Neuronal stem cell (in vitro differentiated cells): Measurements from ENCODE around the gene ADAMTS17.

Experiments
- DNase-seq: peaks from one replicate; pipeline ENCODE4 v3.0.0-alpha.2; 2013; ENCODE audit warnings: low spot score
- H2AFZ ChIP-seq: one replicate; pipeline ENCODE4 v1.6.1; 2013; ENCODE audit warnings: mild to moderate bottlenecking, low read length, inconsistent platforms
- H2AK5ac ChIP-seq: 2 replicates; pipeline ENCODE4 v1.6.1; 2013; ENCODE audit warnings: low read depth, mild to moderate bottlenecking, inconsistent platforms, low read length, moderate library complexity, mixed read lengths
- H2BK120ac ChIP-seq: 2 replicates; pipeline ENCODE4 v1.6.1; 2013; ENCODE audit warnings: low read depth, mild to moderate bottlenecking, inconsistent platforms, low read length, moderate library complexity, mixed read lengths
- H2BK12ac ChIP-seq: one replicate; pipeline ENCODE4 v1.6.1; 2013; ENCODE audit warnings: low read length, inconsistent platforms
- H2BK15ac ChIP-seq: 2 replicates; pipeline ENCODE4 v1.6.1; 2013; ENCODE audit warnings: mild to moderate bottlenecking, low read length, inconsistent platforms, mixed read lengths
- H2BK5ac ChIP-seq: one replicate; pipeline ENCODE4 v1.6.1; 2013; ENCODE audit warnings: inconsistent platforms, mild to moderate bottlenecking, low read length, moderate library complexity
- H3K14ac ChIP-seq: one replicate; pipeline ENCODE4 v1.6.1; 2013; ENCODE audit warnings: low read length, inconsistent platforms
- H3K18ac ChIP-seq: 2 replicates; pipeline ENCODE4 v1.6.1; 2013; ENCODE audit warnings: low read length, inconsistent platforms
- H3K23ac ChIP-seq: 2 replicates; pipeline ENCODE4 v1.6.1; 2013; ENCODE audit warnings: low read depth, mild to moderate bottlenecking, mixed read lengths, low read length, inconsistent platforms; ENCODE audit not compliant: poor library complexity
- H3K27ac ChIP-seq: replicated peaks from 3 replicates; pipeline ENCODE4 v1.5.1; 2013; ENCODE audit warnings: low read length, inconsistent platforms
- H3K27me3 ChIP-seq, 3 experiments: 2 replicates each; pipeline ENCODE4 v1.6.1; 2013; ENCODE audit warnings: low read length in 3 of 3, mild to moderate bottlenecking in 2 of 3, inconsistent platforms in 1 of 3, low read depth in 1 of 3, mixed read lengths in 1 of 3, moderate library complexity in 1 of 3; ENCODE audit not compliant: control insufficient read depth in 3 of 3, insufficient read depth in 3 of 3
- H3K36me3 ChIP-seq, 2 donors: replicated peaks in 1 of 2; 2 replicates each; pipeline ENCODE4 v1.6.1; 2013; ENCODE audit warnings: low read length in 2 of 2; ENCODE audit not compliant: control insufficient read depth in 2 of 2, insufficient read depth in 2 of 2
- H3K4ac ChIP-seq: 2 replicates; pipeline ENCODE4 v1.6.1; 2013; ENCODE audit warnings: inconsistent platforms, mild to moderate bottlenecking, low read length, moderate library complexity
- H3K4me1 ChIP-seq, 2 donors: 1 replicate in 1 of 2; 2 replicates in 1 of 2; pipeline ENCODE4 v1.6.1; 2013; ENCODE audit warnings: low read length in 2 of 2, low read depth in 1 of 2; ENCODE audit not compliant: control insufficient read depth in 2 of 2, insufficient read depth in 1 of 2
- H3K4me2 ChIP-seq: one replicate; pipeline ENCODE4 v1.6.1; 2013; ENCODE audit warnings: mild to moderate bottlenecking, low read length, inconsistent platforms; ENCODE audit not compliant: insufficient read depth, poor library complexity, severe bottlenecking
- H3K4me3 ChIP-seq, 2 donors: 2 replicates each; pipeline ENCODE4 v1.5.1; 2013; ENCODE audit warnings: low read length in 2 of 2, mild to moderate bottlenecking in 2 of 2, inconsistent platforms in 1 of 2, moderate library complexity in 1 of 2
- H3K79me1 ChIP-seq: one replicate; pipeline ENCODE4 v1.6.1; 2013; ENCODE audit warnings: low read depth, mild to moderate bottlenecking, inconsistent platforms, low read length, moderate library complexity
- H3K9ac ChIP-seq: one replicate; pipeline ENCODE4 v1.6.1; 2013; ENCODE audit warnings: mild to moderate bottlenecking, low read depth, low read length, inconsistent platforms; ENCODE audit not compliant: poor library complexity
- H3K9me3 ChIP-seq, 2 donors: replicated peaks in 1 of 2; 2 replicates each; pipeline versions ENCODE3 to v1.6.1; 2013; ENCODE audit warnings: low read length in 2 of 2, mild to moderate bottlenecking in 2 of 2, inconsistent platforms in 1 of 2, low read depth in 1 of 2, mixed read lengths in 1 of 2, moderate library complexity in 1 of 2; ENCODE audit not compliant: control insufficient read depth in 2 of 2, insufficient read depth in 1 of 2
- H4K8ac ChIP-seq: one replicate; pipeline ENCODE4 v1.6.1; 2013; ENCODE audit warnings: low read depth, mild to moderate bottlenecking, inconsistent platforms, low read length, moderate library complexity
- H4K91ac ChIP-seq: one replicate; pipeline ENCODE4 v1.6.1; 2013; ENCODE audit warnings: low read length, low read depth, mild to moderate bottlenecking, inconsistent platforms; ENCODE audit not compliant: poor library complexity
- WGBS, 2 donors: extraction: QIAGEN DNeasy Blood & Tissue Kit; methylation state at CpG; one replicate each; pipeline ENCODE4 v1.1.7; 2013; ENCODE audit warnings: missing lambda C conversion rate in 2 of 2, mixed read lengths in 1 of 2; ENCODE audit not compliant: insufficient read length in 2 of 2, insufficient replicate concordance in 1 of 2; ENCODE audit errors: extremely low coverage in 2 of 2; 5-methylcytosine and 5-hydroxymethylcytosine counted together

ADAMTS17 gene

DNA sequence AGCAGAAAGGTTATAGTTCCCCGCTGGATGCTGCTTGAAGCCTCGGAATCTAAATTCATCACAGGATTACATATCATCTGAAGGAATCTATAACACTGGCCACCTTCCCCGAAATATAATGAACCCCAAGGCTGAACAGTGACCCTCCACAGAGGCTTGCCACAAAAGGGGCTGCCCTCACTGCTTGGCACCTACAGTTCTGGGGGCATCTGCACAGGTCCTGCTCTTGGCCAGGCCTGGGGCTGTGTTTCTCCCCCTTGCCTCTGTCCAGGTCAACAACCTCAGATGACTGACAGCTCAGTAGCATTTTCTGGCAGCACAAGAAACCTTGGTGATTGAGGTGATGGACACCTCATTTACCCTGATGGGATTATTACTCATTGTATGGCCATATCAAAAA is 1.5 kb upstream of the ADAMTS17 start:
- Histone ChIP-seq H3K4me2 (no peak overlapping the region), H3K79me1 (no peaks in the 10 kb centered on the region), H3K27me3 (peaks cover 14 to 56% (median 35%) of the 10 kb centered on the region in 3 experiments), H3K36me3 (no peaks in the 10 kb centered on the region), H3K27ac (no peak overlapping the region), H2BK120ac (no peak overlapping the region), H4K91ac (no peak overlapping the region), H2BK5ac (no peak overlapping the region), H2BK15ac (no peak overlapping the region), H3K18ac (no peak overlapping the region), H3K23ac (no peak overlapping the region), H3K9me3 (no peaks in the 10 kb centered on the region), H3K4me3 (no peak overlapping the region), H2BK12ac (no peak overlapping the region), H2AFZ (no peak overlapping the region), H3K4ac (no peak overlapping the region), H3K4me1 (no peaks in the 10 kb centered on the region), H2AK5ac (no peak overlapping the region), H4K8ac (no peak overlapping the region), H3K14ac (no peak overlapping the region), H3K9ac (no peak overlapping the region)
- no peak for DNase-seq
- WGBS, 2 donors: no CpG with 5 or more reads among the region's 3 CpGs

DNA sequence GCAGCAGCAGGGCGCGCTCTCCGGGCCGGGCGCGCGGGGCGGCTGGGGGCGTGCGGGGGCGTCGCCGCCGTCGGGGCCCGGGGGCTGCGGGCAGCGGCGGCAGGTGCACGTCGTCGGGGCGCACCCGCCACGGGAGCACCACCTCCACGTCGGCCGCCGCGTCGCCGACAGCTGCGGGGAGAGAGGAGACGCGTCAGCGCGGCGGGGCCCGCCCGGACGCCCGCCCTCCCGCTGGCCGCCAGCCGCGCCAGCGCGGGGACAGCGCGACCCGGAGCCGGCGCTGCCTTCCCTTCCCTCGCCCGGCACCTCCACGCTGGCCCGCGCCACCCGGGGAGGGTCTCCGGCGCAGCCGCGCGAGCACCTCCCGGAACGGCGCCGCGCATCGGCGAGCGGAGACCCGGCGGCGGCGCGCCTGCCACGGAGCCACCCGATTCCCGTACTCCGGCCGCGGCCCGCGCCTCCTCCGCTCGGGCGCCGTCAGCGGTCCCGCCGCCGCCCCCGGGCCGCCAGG is 481 bp downstream of the ADAMTS17 start:
- Histone ChIP-seq H3K4me2 (peak overlapping the region; percentile 98), H3K4ac (no peak overlapping the region), H3K36me3 (no peaks in the 10 kb centered on the region), H2BK120ac (no peak overlapping the region), H3K27ac (no peak overlapping the region), H3K23ac (no peak overlapping the region), H2BK5ac (no peak overlapping the region), H2AK5ac (no peak overlapping the region), H3K4me1 (no peaks in the 10 kb centered on the region), H3K18ac (no peak overlapping the region), H3K9me3 (no peaks in the 10 kb centered on the region), H2BK12ac (no peak overlapping the region), H4K8ac (no peak overlapping the region), H3K4me3 (peak overlapping the region; percentile 46 to 79), H3K27me3 (peaks cover 14 to 64% (median 35%) of the 10 kb centered on the region in 3 experiments), H3K9ac (peak overlapping the region; percentile 74), H3K79me1 (no peaks in the 10 kb centered on the region), H3K14ac (no peak overlapping the region), H2AFZ (peak overlapping the region; percentile 95), H2BK15ac (no peak overlapping the region), H4K91ac (no peak overlapping the region)
- no peak for DNase-seq
- no CpG with 5 or more reads among the region's 95 CpGs for WGBS, 2 donors

DNA sequence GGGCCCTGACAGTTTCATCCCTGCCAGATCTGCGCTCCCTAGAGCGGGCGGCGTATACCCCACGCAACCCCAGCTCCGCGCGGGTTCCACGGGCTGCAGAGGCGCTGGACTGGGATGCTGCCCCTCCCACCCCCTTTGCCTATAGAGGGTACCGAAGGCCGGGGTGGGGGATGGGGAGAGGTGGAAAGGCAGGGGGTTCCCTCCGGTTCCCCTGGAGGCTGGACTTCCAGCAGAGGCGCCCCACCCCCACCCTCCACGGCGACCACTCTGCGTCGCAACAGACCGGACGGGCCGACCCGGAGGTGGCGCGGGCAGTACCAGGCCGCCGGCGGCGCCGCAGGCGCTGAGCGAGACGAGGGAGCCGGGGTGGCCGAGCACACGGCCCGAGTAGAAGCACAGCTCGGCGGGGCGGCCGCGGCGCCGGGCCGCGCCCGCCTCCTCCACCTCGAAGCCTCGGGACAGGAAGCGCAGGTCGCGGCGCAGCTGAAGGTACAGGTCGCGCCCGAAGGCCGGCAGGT is 995 bp downstream of the ADAMTS17 start:
- Histone ChIP-seq H2BK5ac (no peak overlapping the region), H3K4me3 (no peak overlapping the region), H3K27ac (no peak overlapping the region), H4K8ac (no peak overlapping the region), H2AK5ac (peak overlapping the region; percentile 17), H2AFZ (no peak overlapping the region), H3K14ac (no peak overlapping the region), H3K27me3 (peaks cover 14 to 64% (median 35%) of the 10 kb centered on the region in 3 experiments), H2BK12ac (no peak overlapping the region), H3K4ac (no peak overlapping the region), H3K36me3 (no peaks in the 10 kb centered on the region), H2BK15ac (no peak overlapping the region), H3K79me1 (no peaks in the 10 kb centered on the region), H4K91ac (no peak overlapping the region), H3K4me1 (peaks cover 0 to 1% of the 10 kb centered on the region in 2 donors), H3K9ac (peak overlapping the region; percentile 34), H2BK120ac (no peak overlapping the region), H3K23ac (no peak overlapping the region), H3K18ac (peak overlapping the region; percentile 30), H3K9me3 (no peaks in the 10 kb centered on the region), H3K4me2 (peak overlapping the region; percentile 98)
- no peak for DNase-seq
- WGBS, 2 donors: no CpG with 5 or more reads among the region's 56 CpGs

DNA sequence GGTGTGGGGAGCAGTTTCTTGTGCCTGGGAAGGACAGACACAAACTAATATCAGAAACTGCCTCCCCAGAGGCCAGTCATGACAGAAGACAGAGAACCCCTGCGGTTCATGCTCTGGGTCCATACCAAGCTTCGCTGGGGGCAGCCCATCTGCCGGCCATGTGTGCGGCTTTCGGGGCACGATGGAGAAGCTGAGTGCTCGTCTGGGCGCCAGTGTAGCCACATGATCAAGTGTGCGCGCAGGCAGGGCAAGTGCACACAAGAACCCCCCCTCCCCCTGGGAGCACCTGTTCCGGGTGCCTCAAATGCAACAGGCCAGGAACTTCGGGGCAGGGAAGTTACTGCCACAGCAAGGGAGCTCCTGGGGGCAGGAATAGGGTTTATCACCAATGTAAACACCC is 1.8 kb downstream of the ADAMTS17 start:
- H3K9ac ChIP-seq: no peak overlapping the region
- H3K9me3 ChIP-seq: no peaks in the 10 kb centered on the region
- no peak overlapping the region for H3K14ac ChIP-seq
- no peak overlapping the region for H3K4me2 ChIP-seq
- no peak overlapping the region for H4K91ac ChIP-seq
- no peaks in the 10 kb centered on the region for H3K79me1 ChIP-seq
- H3K4ac ChIP-seq: no peak overlapping the region
- no peak for DNase-seq
- H2BK12ac ChIP-seq: no peak overlapping the region
- no peak overlapping the region for H3K23ac ChIP-seq
- no peak overlapping the region for H2BK15ac ChIP-seq
- no CpG with 5 or more reads among the region's 12 CpGs for WGBS, 2 donors
- H2AK5ac ChIP-seq: no peak overlapping the region
- H2AFZ ChIP-seq: no peak overlapping the region
- H4K8ac ChIP-seq: no peak overlapping the region
- H2BK120ac ChIP-seq: no peak overlapping the region
- no peaks in the 10 kb centered on the region for H3K36me3 ChIP-seq
- no peak overlapping the region for H3K4me3 ChIP-seq
- no peak overlapping the region for H3K18ac ChIP-seq
- peaks cover 14 to 64% (median 35%) of the 10 kb centered on the region in 3 experiments for H3K27me3 ChIP-seq
- H2BK5ac ChIP-seq: no peak overlapping the region
- no peak overlapping the region for H3K27ac ChIP-seq
- peaks cover 0 to 1% of the 10 kb centered on the region in 2 donors for H3K4me1 ChIP-seq
